GM10248 (cell line): Measurements from ENCODE around the gene SRRM4.
"Not testable (repeated sequence)": the region's sequence is repeated elsewhere in the genome, so short reads cannot be mapped to it uniquely, and the experiment has no call there.

Source experiments
- CTCF ChIA-PET: fragments of 300-600 bp; sonication (Branson Sonifier 250); formaldehyde crosslinking; extraction: SDS; loops from one replicate; lab custom pipeline; 2021; ENCODE audit warnings: antibody characterized with exemption; lab: Yijun Ruan, JAX
- POLR2A ChIA-PET: fragments of 350-650 bp; sonication (Branson Sonifier 250); formaldehyde crosslinking; extraction: SDS; loops from one replicate; lab custom pipeline; 2020; ENCODE audit warnings: antibody characterized with exemption; lab: Yijun Ruan, JAX
- DNase-seq: peaks from one replicate; pipeline ENCODE4 v3.0.0; 2012; ENCODE audit errors: extremely low spot score
- TF ChIP-seq, protein P1 (sequence below): IDR thresholded peaks from 2 replicates; pipeline ENCODE4 v1.5.1; 2012; ENCODE audit warnings: mild to moderate bottlenecking, low read depth; ENCODE audit errors: extremely low read depth, missing control alignments, control extremely low read depth

Gene SRRM4

DNA sequence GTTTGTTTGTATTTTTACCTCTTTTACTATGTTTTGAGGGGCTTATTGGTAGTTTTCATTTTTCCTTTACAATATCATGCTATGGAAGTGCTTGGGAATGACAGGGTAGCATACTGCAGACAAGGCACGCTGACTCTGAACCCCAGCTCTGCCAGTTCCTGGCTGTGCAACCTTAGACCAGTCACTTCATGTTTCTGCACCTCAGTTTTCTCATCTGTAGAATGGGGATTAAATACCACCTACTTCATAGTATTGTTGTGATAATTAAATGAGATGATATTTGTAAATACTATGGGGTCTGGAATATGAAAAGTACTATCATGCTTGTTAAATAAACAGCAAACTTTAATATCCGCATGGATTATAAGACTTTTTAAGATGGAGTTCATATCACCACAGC is 35.4 kb downstream of the SRRM4 start:
- DNase-seq, result no peak
- TF ChIP-seq, protein P1, sequence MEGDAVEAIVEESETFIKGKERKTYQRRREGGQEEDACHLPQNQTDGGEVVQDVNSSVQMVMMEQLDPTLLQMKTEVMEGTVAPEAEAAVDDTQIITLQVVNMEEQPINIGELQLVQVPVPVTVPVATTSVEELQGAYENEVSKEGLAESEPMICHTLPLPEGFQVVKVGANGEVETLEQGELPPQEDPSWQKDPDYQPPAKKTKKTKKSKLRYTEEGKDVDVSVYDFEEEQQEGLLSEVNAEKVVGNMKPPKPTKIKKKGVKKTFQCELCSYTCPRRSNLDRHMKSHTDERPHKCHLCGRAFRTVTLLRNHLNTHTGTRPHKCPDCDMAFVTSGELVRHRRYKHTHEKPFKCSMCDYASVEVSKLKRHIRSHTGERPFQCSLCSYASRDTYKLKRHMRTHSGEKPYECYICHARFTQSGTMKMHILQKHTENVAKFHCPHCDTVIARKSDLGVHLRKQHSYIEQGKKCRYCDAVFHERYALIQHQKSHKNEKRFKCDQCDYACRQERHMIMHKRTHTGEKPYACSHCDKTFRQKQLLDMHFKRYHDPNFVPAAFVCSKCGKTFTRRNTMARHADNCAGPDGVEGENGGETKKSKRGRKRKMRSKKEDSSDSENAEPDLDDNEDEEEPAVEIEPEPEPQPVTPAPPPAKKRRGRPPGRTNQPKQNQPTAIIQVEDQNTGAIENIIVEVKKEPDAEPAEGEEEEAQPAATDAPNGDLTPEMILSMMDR, result no peak
- CTCF ChIA-PET, result no interaction called here
- POLR2A ChIA-PET, result no interaction called here

- CTCF ChIA-PET, result no interaction called here
- POLR2A ChIA-PET, result no interaction called here
- TF ChIP-seq, protein P1, result no peak
- no peak for DNase-seq
Measured at GRCh38 chr12:119019166-119019565, 37.8 kb downstream of the SRRM4 start.

DNA sequence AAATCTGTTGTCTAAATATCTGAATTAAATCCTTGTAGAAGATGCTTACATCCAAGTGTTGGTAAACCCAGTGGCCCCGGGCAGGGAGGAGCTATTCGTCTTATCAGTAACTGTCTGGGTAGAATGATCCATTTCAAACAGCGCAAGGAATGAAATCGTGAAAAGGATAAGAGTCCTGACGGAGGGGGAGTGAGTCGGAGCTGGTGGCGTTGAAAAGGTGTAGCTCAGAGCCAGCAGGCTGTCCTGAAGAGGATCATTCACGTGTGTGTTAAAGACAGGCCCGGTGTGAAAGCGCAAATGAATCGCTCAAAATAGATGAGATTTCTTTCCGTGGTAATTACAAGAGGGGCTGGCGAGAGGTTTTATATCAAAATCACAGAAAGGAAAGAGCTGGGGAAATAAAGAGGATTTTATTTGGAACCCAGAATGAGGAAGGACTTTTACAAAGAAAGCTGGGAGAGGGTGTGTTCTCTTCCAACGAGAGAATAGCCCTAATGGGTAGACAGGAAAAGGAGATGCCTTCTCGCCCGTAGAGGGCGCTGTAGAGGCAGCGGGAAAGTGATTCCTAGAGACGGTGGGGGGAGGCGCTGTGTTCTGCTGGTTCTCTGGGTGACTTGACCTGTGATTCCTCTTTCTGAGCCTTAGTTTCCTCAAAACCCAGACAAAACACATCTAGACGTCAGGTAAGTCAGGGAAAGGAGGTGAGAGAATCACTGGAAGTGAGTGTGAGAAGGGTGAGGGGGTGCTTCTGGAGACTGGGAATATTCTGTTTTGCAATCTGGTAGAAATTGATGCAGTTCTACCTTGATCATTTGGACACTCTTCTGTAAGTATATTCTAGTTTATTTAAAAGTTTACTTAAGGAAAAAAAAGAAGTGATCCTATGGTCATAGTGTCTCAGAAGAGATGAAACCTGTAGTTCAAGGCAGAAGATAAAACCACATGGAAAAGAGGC is 39.3 kb downstream of the SRRM4 start:
- POLR2A ChIA-PET, result no interaction called here
- CTCF ChIA-PET, result interaction anchor here (1.1 to 1.9 kb wide), 2 partner anchors 13 to 16 kb away, joined by 3 to 4 read pairs; no protein-coding TSS in a partner anchor
- peak; percentile 15 for DNase-seq
- TF ChIP-seq, protein P1, result peak; percentile 4

- TF ChIP-seq, protein P1, result no peak
- ChIA-PET POLR2A (no interaction called here), CTCF (interaction anchor here (1.8 kb wide), 1 partner anchor 13 kb away, joined by 6 read pairs; no protein-coding TSS in a partner anchor)
- no peak for DNase-seq
Measured at GRCh38 chr12:119024356-119024755, 43.0 kb downstream of the SRRM4 start.

DNA sequence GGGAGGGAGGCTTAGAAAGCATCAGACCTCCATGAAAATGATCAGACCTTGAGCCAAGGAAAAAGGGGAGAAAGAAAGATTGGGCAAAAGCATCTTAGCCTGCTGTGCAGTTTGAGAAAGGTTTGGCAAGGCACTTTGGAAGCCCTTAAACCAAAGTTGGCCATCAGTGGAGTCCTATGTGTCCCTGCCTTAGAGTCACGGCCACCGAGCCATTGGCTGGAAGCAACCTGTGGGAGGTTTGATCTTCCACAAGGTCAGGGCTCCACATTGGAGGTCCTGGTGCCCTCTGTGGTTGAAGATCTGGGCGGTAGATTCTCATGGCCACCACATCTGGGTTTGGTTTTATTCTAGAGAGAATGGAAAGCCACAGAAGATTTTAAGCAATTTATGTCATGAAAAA is 44.4 kb downstream of the SRRM4 start:
- ChIA-PET POLR2A (no interaction called here), CTCF (no interaction called here)
- TF ChIP-seq, protein P1, result no peak
- no peak for DNase-seq

GRCh38 chr12:119033332-119033731 is 52.0 kb downstream of the SRRM4 start:
- CTCF ChIA-PET, result interaction anchor here (1.2 kb wide), 1 partner anchor 13 kb away, joined by 3 read pairs; no protein-coding TSS in a partner anchor
- not testable (repeated sequence) for DNase-seq

More at GRCh38 chr12:119033332-119033731, 52.0 kb downstream of the SRRM4 start:
- POLR2A ChIA-PET, result not testable (repeated sequence)
